Endothelial cell of umbilical vein (primary cell): Measurements from ENCODE around the gene AGBL5. TPM values are rescaled to one million over a fixed set of nuclear protein-coding genes. Genes with fewer than 3 reads are reported as not detected.

Experiments used
- BruUV-seq: library from RNA; stranded (reverse); fragments of 400-500 nt; replicated peaks from 2 replicates; lab custom pipeline; 2021; lab: Mats Ljungman, UMichigan
- CTCF ChIA-PET: fragments of 300-600, 350-600 bp; sonication (Branson Sonifier 250); formaldehyde crosslinking; loops from one replicate; lab custom pipeline; 2021; ENCODE audit warnings: antibody characterized with exemption, inconsistent platforms; lab: Charles Lee
- POLR2A ChIA-PET: fragments of 300-600, 350-600 bp; sonication (Branson Sonifier 250); formaldehyde crosslinking; loops from one replicate; lab custom pipeline; 2021; ENCODE audit warnings: antibody characterized with exemption, inconsistent platforms; lab: Charles Lee
- DNase-seq: peaks from one replicate; pipeline ENCODE4 v3.0.0-alpha.2; 2011; ENCODE audit warnings: low read depth, low spot score
- FAIRE-seq: peaks from 2 replicates; lab custom pipeline; 2011; peaks lifted over from hg19 to GRCh38; lab: Jason Lieb, UNC
- H2AFZ ChIP-seq: 2 replicates; pipeline ENCODE4 v1.6.0; 2012; ENCODE audit warnings: low read depth, low read length, control low read depth, inconsistent platforms
- H3K27ac ChIP-seq: 2 replicates; pipeline ENCODE4 v1.5.1; 2011; ENCODE audit warnings: low read depth, mild to moderate bottlenecking, control low read depth, low read length, moderate library complexity; ENCODE audit not compliant: insufficient read depth
- H3K27me3 ChIP-seq, 2 experiments: 2 replicates each; pipeline versions ENCODE4 v1.6.0 to v1.6.1; 2011; ENCODE audit warnings: low read length in 2 of 2, mixed read lengths in 1 of 2; ENCODE audit not compliant: control insufficient read depth in 2 of 2, insufficient read depth in 2 of 2
- H3K36me3 ChIP-seq, 2 experiments: 2 replicates in 1 of 2; 3 replicates in 1 of 2; pipeline ENCODE4 v1.5.1; 2011; ENCODE audit warnings: low read length in 2 of 2, mild to moderate bottlenecking in 1 of 2, moderate library complexity in 1 of 2; ENCODE audit not compliant: control insufficient read depth in 2 of 2, insufficient read depth in 2 of 2; ENCODE audit errors: extremely low read depth in 1 of 2
- H3K4me1 ChIP-seq: 3 replicates; pipeline ENCODE4 v1.5.1; 2011; ENCODE audit warnings: mild to moderate bottlenecking, low read length; ENCODE audit not compliant: control insufficient read depth, insufficient read depth; ENCODE audit errors: extremely low read depth
- H3K4me2 ChIP-seq: 2 replicates; pipeline ENCODE4 v1.6.1; 2011; ENCODE audit warnings: low read length, control low read depth, mixed read lengths; ENCODE audit not compliant: insufficient read depth
- H3K4me3 ChIP-seq, 3 experiments: fragments of 200-600 bp in 1 of 3; sonication (generic), shearing (Covaris generic) in 1 of 3; replicated peaks in 1 of 3; 2 replicates each; pipeline ENCODE4 v1.5.1; 2011 to 2016; ENCODE audit warnings: control low read depth in 3 of 3, low read length in 3 of 3, mild to moderate bottlenecking in 2 of 3, inconsistent platforms in 1 of 3, low read depth in 1 of 3, moderate library complexity in 1 of 3; ENCODE audit not compliant: insufficient read depth in 1 of 3
- H3K79me2 ChIP-seq: 2 replicates; pipeline ENCODE4 v1.6.0; 2012; ENCODE audit warnings: low read length, inconsistent platforms; ENCODE audit not compliant: control insufficient read depth, insufficient read depth
- H3K9ac ChIP-seq: replicated peaks from 2 replicates; pipeline ENCODE3; 2011; ENCODE audit warnings: low read length, control low read depth; ENCODE audit not compliant: insufficient read depth; ENCODE audit errors: extremely low read depth
- H3K9me1 ChIP-seq: replicated peaks from 3 replicates; pipeline ENCODE4 v1.6.0; 2011; ENCODE audit warnings: mild to moderate bottlenecking, low read length; ENCODE audit not compliant: control insufficient read depth, insufficient read depth; ENCODE audit errors: extremely low read depth
- H3K9me3 ChIP-seq: replicated peaks from 2 replicates; pipeline ENCODE4 v1.5.1; 2012; ENCODE audit warnings: low read length, inconsistent platforms; ENCODE audit not compliant: control insufficient read depth, insufficient read depth
- H4K20me1 ChIP-seq: replicated peaks from 2 replicates; pipeline ENCODE3; 2011; ENCODE audit warnings: mild to moderate bottlenecking, low read length; ENCODE audit not compliant: control insufficient read depth, insufficient read depth; ENCODE audit errors: extremely low read depth
- CTCF ChIP-seq, 2 donors: IDR thresholded peaks; 1 replicate in 1 of 2; 2 replicates in 1 of 2; pipeline ENCODE4 v1.5.1; 2011; ENCODE audit warnings: low read length in 2 of 2, mild to moderate bottlenecking in 2 of 2, moderate library complexity in 2 of 2, control low read depth in 1 of 2, inconsistent platforms in 1 of 2, low read depth in 1 of 2; ENCODE audit not compliant: insufficient read depth in 1 of 2; ENCODE audit errors: extremely low read depth in 1 of 2
- EZH2 ChIP-seq: IDR thresholded peaks from 2 replicates; pipeline ENCODE4 v1.6.1; 2012; ENCODE audit warnings: borderline replicate concordance, low read depth, mild to moderate bottlenecking, moderate library complexity, low read length, inconsistent platforms; ENCODE audit not compliant: severe bottlenecking
- FOS ChIP-seq: IDR thresholded peaks from 2 replicates; pipeline ENCODE4 v1.6.1; 2011; ENCODE audit warnings: mild to moderate bottlenecking, low read length, moderate library complexity, borderline replicate concordance; ENCODE audit not compliant: insufficient read depth
- GATA2 ChIP-seq: IDR thresholded peaks from 2 replicates; pipeline ENCODE4 v1.7.0; 2011; ENCODE audit warnings: low read depth, mild to moderate bottlenecking, moderate library complexity, mixed read lengths, low read length; ENCODE audit not compliant: insufficient read length, insufficient read depth
- JUN ChIP-seq: IDR thresholded peaks from 2 replicates; pipeline ENCODE4 v1.6.1; 2011; ENCODE audit warnings: borderline replicate concordance, low read depth; ENCODE audit not compliant: insufficient read length, insufficient read depth
- MAX ChIP-seq: IDR thresholded peaks from 2 replicates; pipeline ENCODE4 v1.6.1; 2011; ENCODE audit not compliant: insufficient read depth, insufficient read length
- MYC ChIP-seq: IDR thresholded peaks from one replicate; pipeline ENCODE4 v1.6.1; 2011; ENCODE audit warnings: mild to moderate bottlenecking, low read depth, low read length
- POLR2A ChIP-seq: IDR thresholded peaks from 2 replicates; pipeline ENCODE4 v1.6.1; 2012; ENCODE audit warnings: low read depth, mild to moderate bottlenecking, control low read depth, low read length
- POLR2AphosphoS5 ChIP-seq: IDR thresholded peaks from 2 replicates; pipeline ENCODE4 v1.6.1; 2012; ENCODE audit warnings: low read depth, mild to moderate bottlenecking, control low read depth, low read length, moderate library complexity; ENCODE audit not compliant: insufficient read depth
- dilution Hi-C: fragments of 300-500 bp; cut with MboI; formaldehyde crosslinking; loops from one replicate; pipeline ENCODE4 v1.15.0; 2019; ENCODE audit warnings: low sequenced_read_pairs; ENCODE audit not compliant: extremely low pct_ligation_motif_present
- intact Hi-C: fragments of 100-400 bp; cut with micrococcal nuclease; formaldehyde crosslinking; loops from one replicate; pipeline ENCODE4 v1.10.0; 2022
- polyA plus RNA-seq, 4 experiments: library from polyadenylated mRNA; depleted of rRNA in 3 of 4; stranded (reverse) in 3 of 4; unstranded in 1 of 4; fragments of >200 nt; gene quantifications; 2 replicates each; pipeline versions ENCODE4 v1.2.1 to v1.2.3, GENCODE V29; 2011 to 2012; ENCODE audit warnings: missing spikeins in 1 of 4
- total RNA-seq: library from RNA; stranded (reverse); gene quantifications from 2 replicates; pipeline ENCODE4 v1.2.3, GENCODE V29; 2021

AGBL5 gene
- total and polyA plus RNA-seq, 2 donors (not counting 3 experiments of a cell fraction or from before 2014, with no cell fraction given), result 28.2 to 41.9 TPM

GRCh38 chr2:27018142-27018541, 33.3 kb upstream of the AGBL5 start:
- H3K9me3 ChIP-seq, result no peaks in the 10 kb centered on the region
- ChIA-PET POLR2A (no interaction called here), CTCF (interaction anchor here (0.5 to 6.0 kb wide), 10 partner anchors 14 to 1795 kb away, joined by 3 to 355 read pairs (median 4); partner anchors contain the start of gene MAPRE3)
- H2AFZ ChIP-seq, result no peak overlapping the region
- H3K4me3 ChIP-seq, result no peak overlapping the region
- no peak for FAIRE-seq
- intact Hi-C loops, result no loop called here
- DNase-seq, result no peak
- H3K27ac ChIP-seq, result no peak overlapping the region
- no peaks in the 10 kb centered on the region for H4K20me1 ChIP-seq
- H3K4me2 ChIP-seq, result no peak overlapping the region
- dilution Hi-C loops, result no loop called here
- no peaks in the 10 kb centered on the region for H3K27me3 ChIP-seq
- H3K36me3 ChIP-seq, result peaks cover 0 to under 1% of the 10 kb centered on the region in 2 experiments
- no peaks in the 10 kb centered on the region for H3K79me2 ChIP-seq
- TF ChIP-seq POLR2A, result no peak
- H3K4me1 ChIP-seq, result peaks cover 13% of the 10 kb centered on the region
- no TSS peak for BruUV-seq
- H3K9me1 ChIP-seq, result no peaks in the 10 kb centered on the region
- no peak overlapping the region for H3K9ac ChIP-seq

- FAIRE-seq (no peak), DNase-seq (no peak)
- Histone ChIP-seq H3K27me3 (no peaks in the 10 kb centered on the region), H2AFZ (no peak overlapping the region), H4K20me1 (no peaks in the 10 kb centered on the region), H3K9me3 (no peaks in the 10 kb centered on the region), H3K9me1 (no peaks in the 10 kb centered on the region), H3K79me2 (no peaks in the 10 kb centered on the region), H3K27ac (no peak overlapping the region), H3K9ac (no peak overlapping the region), H3K36me3 (peaks cover 0 to 7% of the 10 kb centered on the region in 2 experiments), H3K4me1 (peaks cover 13% of the 10 kb centered on the region), H3K4me2 (no peak overlapping the region), H3K4me3 (no peak overlapping the region)
- dilution Hi-C loops (no loop called here), intact Hi-C loops (no loop called here)
- CTCF ChIA-PET, result interaction anchor here (5.1 to 6.0 kb wide), 2 partner anchors 58 to 173 kb away, joined by 79 to 355 read pairs; no protein-coding TSS in a partner anchor
- no peak for TF ChIP-seq POLR2A
- no peak for TF ChIP-seq MYC
- no peak for TF ChIP-seq GATA2
- no peak for TF ChIP-seq EZH2
- no peak for TF ChIP-seq FOS
- TF ChIP-seq CTCF (IDR thresholded peaks at IDR 0.05; ENCODE audit: extremely low read depth in 1 of 2, insufficient read depth in 1 of 2, low read depth in 1 of 2, low read length in 2 of 2), result no peak
- TF ChIP-seq JUN, result no peak
- no peak for TF ChIP-seq MAX
- no peak for TF ChIP-seq POLR2AphosphoS5
- BruUV-seq, result no TSS peak
- POLR2A ChIA-PET, result no interaction called here
Measured at GRCh38 chr2:27019459-27019858, 32.0 kb upstream of the AGBL5 start.
